HUES64 (cell line): ENCODE measurements around the gene EDN2.

Experiments used
- H3K27ac ChIP-seq: 2 replicates; pipeline ENCODE4 v1.7.0; 2013; ENCODE audit warnings: low read depth, low read length, inconsistent platforms
- H3K27me3 ChIP-seq: 2 replicates; pipeline ENCODE4 v1.6.1; 2013; ENCODE audit warnings: mild to moderate bottlenecking, low read length; ENCODE audit not compliant: insufficient read depth
- H3K36me3 ChIP-seq: 2 replicates; pipeline ENCODE4 v1.6.1; 2013; ENCODE audit warnings: mild to moderate bottlenecking, low read length; ENCODE audit not compliant: insufficient read depth
- H3K4me1 ChIP-seq: 2 replicates; pipeline ENCODE4 v1.6.1; 2013; ENCODE audit warnings: mild to moderate bottlenecking, low read length, moderate library complexity; ENCODE audit not compliant: insufficient read depth
- H3K4me3 ChIP-seq: 2 replicates; pipeline ENCODE4 v1.5.1; 2013; ENCODE audit warnings: mild to moderate bottlenecking, low read length, moderate library complexity
- H3K9ac ChIP-seq: 2 replicates; pipeline ENCODE4 v1.6.1; 2013; ENCODE audit warnings: mild to moderate bottlenecking, low read depth, low read length
- H3K9me3 ChIP-seq: 2 replicates; pipeline ENCODE4 v1.6.1; 2013; ENCODE audit warnings: low read depth, low read length; ENCODE audit not compliant: insufficient read depth
- WGBS: fragments of 150-250, 120-280 bp; methylation state at CpG from one replicate; pipeline ENCODE4 v1.1.7; 2013; ENCODE audit warnings: missing lambda C conversion rate; 5-methylcytosine and 5-hydroxymethylcytosine counted together

Gene EDN2

DNA sequence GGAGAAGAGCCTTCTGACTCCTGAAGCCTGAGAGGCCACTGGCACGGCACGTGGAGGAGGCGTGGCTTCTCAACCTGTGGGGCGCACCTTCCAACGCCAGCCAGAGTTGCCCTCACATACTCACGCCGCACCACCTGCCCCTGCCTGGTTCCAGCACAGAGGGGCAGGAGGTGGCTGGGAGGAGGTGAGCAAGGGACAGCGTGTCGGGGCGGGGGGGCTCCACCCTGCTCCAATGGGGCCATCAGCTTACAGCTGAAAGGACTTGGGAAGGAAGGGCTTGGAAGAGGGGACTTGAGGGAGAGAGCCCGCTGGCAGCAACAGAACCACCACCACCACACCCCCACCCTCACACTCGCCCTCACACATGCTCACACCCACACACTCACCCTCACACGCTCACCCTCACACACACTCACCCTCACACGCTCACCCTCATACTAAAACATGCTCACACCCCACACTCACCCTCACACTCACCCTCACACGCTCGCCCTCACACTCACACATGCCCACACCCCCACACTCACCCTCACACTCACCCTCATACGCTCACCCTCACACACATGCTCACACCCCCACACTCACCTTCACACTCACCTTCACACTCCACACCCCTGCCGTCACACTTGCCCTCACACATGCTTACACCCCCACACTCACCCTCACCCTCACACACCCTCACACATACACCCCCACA lies 41.6 kb upstream of the EDN2 start:
- H3K27ac ChIP-seq, result no peak overlapping the region

GRCh38 chr1:41524676-41525675 lies 40.5 kb upstream of the EDN2 start:
- no peaks in the 10 kb centered on the region for H3K9me3 ChIP-seq
- no peaks in the 10 kb centered on the region for H3K27me3 ChIP-seq
- H3K9ac ChIP-seq, result no peak overlapping the region
- 88% methylated on average over 30 of the region's 30 CpGs for whole genome bisulfite sequencing
- H3K4me3 ChIP-seq, result no peak overlapping the region
- H3K36me3 ChIP-seq, result no peaks in the 10 kb centered on the region
- no peaks in the 10 kb centered on the region for H3K4me1 ChIP-seq
- no peak overlapping the region for H3K27ac ChIP-seq

More for the DNA sequence above, 41.6 kb upstream of the EDN2 start:
- Histone ChIP-seq H3K36me3 (no peaks in the 10 kb centered on the region), H3K4me3 (no peak overlapping the region), H3K4me1 (no peaks in the 10 kb centered on the region), H3K9ac (no peak overlapping the region), H3K9me3 (no peaks in the 10 kb centered on the region), H3K27me3 (no peaks in the 10 kb centered on the region)
- 87% methylated on average over 18 of the region's 18 CpGs for WGBS

DNA sequence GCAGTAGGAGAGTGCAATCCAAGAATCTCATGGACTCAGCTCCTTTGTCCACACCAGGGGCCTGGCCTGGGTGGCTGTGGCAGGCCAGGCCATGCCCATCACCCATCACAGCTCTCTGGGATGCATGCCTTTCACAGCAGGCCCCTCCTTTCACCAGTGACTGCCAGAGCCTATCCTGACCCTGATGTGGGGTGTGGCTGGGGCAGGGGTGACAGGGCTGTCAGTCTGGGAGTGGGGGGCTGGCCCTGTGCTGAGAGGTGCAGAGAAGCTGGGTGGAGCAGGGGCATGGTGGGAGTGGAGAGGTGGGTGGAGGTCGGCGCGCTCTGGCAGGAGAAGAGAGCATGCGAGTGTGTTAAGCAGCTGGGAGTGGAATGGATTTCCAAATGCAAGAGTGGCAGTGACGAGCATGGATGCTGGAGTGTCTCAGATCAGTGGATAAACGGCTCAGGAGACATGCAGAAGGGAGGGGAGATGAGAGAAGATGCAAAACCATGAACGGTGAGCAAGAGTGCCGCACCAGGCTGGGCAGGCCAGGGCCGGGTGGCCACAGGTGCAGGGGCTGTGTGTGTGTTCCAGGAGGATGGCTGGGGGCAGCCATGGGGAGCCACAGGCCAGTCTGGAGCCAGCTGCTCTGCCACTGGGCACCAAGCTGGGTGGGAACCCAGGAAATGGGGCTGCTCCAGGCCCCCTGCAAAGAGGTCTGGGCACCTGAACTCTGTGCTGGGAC lies 39.6 kb upstream of the EDN2 start:
- no peak overlapping the region for H3K9ac ChIP-seq
- no peak overlapping the region for H3K27ac ChIP-seq
- no peak overlapping the region for H3K4me3 ChIP-seq
- 89% methylated on average over 9 of the region's 9 CpGs for WGBS
- H3K36me3 ChIP-seq, result no peaks in the 10 kb centered on the region
- no peaks in the 10 kb centered on the region for H3K27me3 ChIP-seq
- no peaks in the 10 kb centered on the region for H3K4me1 ChIP-seq
- no peaks in the 10 kb centered on the region for H3K9me3 ChIP-seq

DNA sequence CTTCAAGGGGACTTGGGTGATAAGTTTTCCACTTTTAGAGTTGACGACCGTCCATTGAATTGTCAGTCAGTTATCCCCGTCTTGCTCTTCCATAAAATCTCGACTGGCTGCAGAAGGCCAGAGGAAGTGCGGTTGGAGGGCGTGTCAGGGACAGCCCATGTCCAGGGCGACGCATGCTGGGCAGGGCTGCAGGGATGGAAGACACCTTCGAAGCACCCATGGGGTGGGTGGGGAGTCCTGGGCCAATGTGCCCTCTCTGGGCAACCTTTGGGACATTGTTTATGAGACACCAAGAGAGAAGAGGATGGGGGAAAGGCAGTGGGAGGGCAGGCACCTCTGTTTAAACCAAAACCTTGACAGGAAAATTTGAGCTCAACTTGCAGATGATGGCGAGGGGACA lies 38.6 kb upstream of the EDN2 start:
- 84% methylated on average over 10 of the region's 10 CpGs for WGBS
- Histone ChIP-seq H3K9ac (no peak overlapping the region), H3K9me3 (no peaks in the 10 kb centered on the region), H3K4me3 (no peak overlapping the region), H3K27ac (no peak overlapping the region), H3K36me3 (no peaks in the 10 kb centered on the region), H3K4me1 (no peaks in the 10 kb centered on the region), H3K27me3 (no peaks in the 10 kb centered on the region)

- no peaks in the 10 kb centered on the region for H3K9me3 ChIP-seq
- WGBS, result 67% methylated on average over 12 of the region's 12 CpGs
- no peak overlapping the region for H3K4me3 ChIP-seq
- no peak overlapping the region for H3K9ac ChIP-seq
- H3K27ac ChIP-seq, result no peak overlapping the region
- no peaks in the 10 kb centered on the region for H3K27me3 ChIP-seq
- H3K36me3 ChIP-seq, result no peaks in the 10 kb centered on the region
- H3K4me1 ChIP-seq, result no peaks in the 10 kb centered on the region
Measured at GRCh38 chr1:41521766-41522165, 37.3 kb upstream of the EDN2 start.

- Histone ChIP-seq H3K27ac (no peak overlapping the region), H3K9ac (no peak overlapping the region), H3K4me1 (no peaks in the 10 kb centered on the region), H3K4me3 (no peak overlapping the region), H3K36me3 (no peaks in the 10 kb centered on the region), H3K27me3 (peaks cover 4% of the 10 kb centered on the region; the same call in 1 of the 2 replicates), H3K9me3 (no peaks in the 10 kb centered on the region)
- 85% methylated on average over 14 of the region's 15 CpGs for WGBS
Measured at GRCh38 chr1:41520951-41521752, 36.7 kb upstream of the EDN2 start.

DNA sequence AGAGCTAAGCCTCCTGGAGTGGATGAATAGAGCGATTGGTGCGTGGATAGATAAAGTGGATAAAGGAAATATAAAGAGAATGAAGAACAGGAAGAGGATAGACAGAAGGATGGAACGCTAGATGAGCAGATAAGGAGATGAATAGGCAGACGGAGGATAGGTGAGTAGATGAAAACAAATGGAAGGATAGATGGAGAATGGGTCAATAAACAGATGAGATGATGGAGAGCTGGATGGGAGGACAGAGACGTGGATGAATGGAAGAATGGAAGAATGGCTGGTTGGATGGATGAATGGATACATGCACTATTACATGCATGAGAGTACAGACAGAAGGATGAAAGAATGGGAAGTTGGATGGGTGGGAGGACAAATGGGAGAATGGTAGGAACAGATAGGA lies 35.2 kb upstream of the EDN2 start:
- H3K27me3 ChIP-seq, result peaks cover 4% of the 10 kb centered on the region; the same call in 1 of the 2 replicates
- no peak overlapping the region for H3K4me3 ChIP-seq
- peaks cover 7% of the 10 kb centered on the region for H3K4me1 ChIP-seq
- no peaks in the 10 kb centered on the region for H3K9me3 ChIP-seq
- no peak overlapping the region for H3K27ac ChIP-seq
- 91% methylated on average over 5 of the region's 5 CpGs for WGBS
- H3K36me3 ChIP-seq, result no peaks in the 10 kb centered on the region
- no peak overlapping the region for H3K9ac ChIP-seq

DNA sequence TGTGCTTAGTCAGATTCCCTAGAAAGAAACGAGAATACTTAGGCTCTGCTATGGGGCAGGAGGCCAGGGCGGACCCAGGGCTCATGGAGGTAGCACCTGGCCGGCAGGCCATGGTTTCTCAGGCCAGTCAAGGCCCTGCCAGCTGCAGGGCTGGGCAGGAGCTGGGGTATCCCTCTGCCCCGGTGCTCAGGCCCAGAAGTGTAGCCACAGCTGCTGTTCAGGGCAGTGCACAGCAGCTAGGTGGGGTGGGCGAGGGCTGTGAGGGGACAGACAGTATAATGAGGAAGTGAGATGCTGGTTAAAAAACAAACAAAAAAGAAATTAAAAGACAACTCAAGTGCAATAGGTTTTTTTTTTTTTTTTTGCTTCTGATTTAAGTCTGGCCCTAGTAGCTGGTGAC lies 34.0 kb upstream of the EDN2 start:
- peaks cover 4% of the 10 kb centered on the region; the same call in 1 of the 2 replicates for H3K27me3 ChIP-seq
- no peaks in the 10 kb centered on the region for H3K36me3 ChIP-seq
- WGBS, result 94% methylated on average over 5 of the region's 5 CpGs
- H3K4me3 ChIP-seq, result no peak overlapping the region
- H3K9me3 ChIP-seq, result no peaks in the 10 kb centered on the region
- no peak overlapping the region for H3K9ac ChIP-seq
- H3K4me1 ChIP-seq, result peaks cover 7% of the 10 kb centered on the region
- H3K27ac ChIP-seq, result no peak overlapping the region

GRCh38 chr1:41517062-41517438 lies 32.6 kb upstream of the EDN2 start:
- Histone ChIP-seq H3K4me1 (peaks cover 7% of the 10 kb centered on the region), H3K9me3 (no peaks in the 10 kb centered on the region), H3K36me3 (no peaks in the 10 kb centered on the region), H3K4me3 (no peak overlapping the region), H3K9ac (no peak overlapping the region), H3K27ac (no peak overlapping the region), H3K27me3 (peaks cover 4% of the 10 kb centered on the region; the same call in 1 of the 2 replicates)
- 88% methylated on average over 3 of the region's 3 CpGs for WGBS
